Hippocampal formation (tissue), 2 donors: ENCODE results near the gene TWF1.
A peak's percentile ranks its signal among the peaks of the same experiment; 100 is the strongest.
"Not testable (repeated sequence)": the region's sequence is repeated elsewhere in the genome, so short reads cannot be mapped to it uniquely, and the experiment has no call there.

Source experiments
- DNase-seq, 2 donors: peaks; one replicate each; lab custom pipeline; 2025; lab: John Stamatoyannopoulos, UW

The TWF1 gene

GRCh38 chr12:43805860-43806736 lies at the start of gene TWF1:
Gene TWF1 (minus strand): TSS chr12:43806317. CDS start chr12:43806245, 72 bp downstream.
- DNase-seq = peak; percentile 78 to 88

DNA sequence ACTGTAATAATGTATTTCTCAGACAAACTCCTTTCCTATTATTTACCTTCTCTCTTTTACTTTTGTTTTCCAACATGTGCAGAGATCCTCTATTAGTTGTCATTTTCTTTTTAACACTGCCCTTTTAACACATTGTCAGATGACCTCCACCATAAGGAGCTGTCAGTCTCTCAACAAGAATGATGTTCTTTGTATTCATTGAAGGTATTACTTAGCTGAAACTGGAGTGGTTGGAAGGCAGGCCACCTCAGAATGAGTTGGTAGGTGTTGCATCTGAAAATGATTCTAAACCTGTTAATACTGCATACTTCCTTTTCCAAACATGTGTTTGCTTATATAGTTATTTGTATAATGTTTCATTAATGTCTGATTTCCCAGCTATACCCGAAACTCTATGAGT lies 46.6 kb upstream of the TWF1 start:
- DNase-seq = no peak

GRCh38 chr12:43848786-43849185 lies 42.7 kb upstream of the TWF1 start:
- no peak for DNase-seq

DNA sequence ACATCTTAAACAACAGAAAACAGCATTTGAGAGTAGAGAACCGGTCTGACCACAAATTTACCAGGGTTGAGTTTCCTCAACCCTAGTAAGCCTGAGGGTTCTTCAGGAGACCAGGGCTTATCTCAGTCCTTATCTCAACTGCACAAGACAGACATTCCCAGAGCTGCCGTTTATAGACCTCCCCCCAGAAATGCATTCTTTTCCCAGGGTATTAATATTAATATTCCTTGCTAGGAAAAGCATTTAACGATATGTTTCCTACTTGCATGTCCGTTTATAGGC lies 42.0 kb upstream of the TWF1 start:
- DNase-seq = no peak

DNA sequence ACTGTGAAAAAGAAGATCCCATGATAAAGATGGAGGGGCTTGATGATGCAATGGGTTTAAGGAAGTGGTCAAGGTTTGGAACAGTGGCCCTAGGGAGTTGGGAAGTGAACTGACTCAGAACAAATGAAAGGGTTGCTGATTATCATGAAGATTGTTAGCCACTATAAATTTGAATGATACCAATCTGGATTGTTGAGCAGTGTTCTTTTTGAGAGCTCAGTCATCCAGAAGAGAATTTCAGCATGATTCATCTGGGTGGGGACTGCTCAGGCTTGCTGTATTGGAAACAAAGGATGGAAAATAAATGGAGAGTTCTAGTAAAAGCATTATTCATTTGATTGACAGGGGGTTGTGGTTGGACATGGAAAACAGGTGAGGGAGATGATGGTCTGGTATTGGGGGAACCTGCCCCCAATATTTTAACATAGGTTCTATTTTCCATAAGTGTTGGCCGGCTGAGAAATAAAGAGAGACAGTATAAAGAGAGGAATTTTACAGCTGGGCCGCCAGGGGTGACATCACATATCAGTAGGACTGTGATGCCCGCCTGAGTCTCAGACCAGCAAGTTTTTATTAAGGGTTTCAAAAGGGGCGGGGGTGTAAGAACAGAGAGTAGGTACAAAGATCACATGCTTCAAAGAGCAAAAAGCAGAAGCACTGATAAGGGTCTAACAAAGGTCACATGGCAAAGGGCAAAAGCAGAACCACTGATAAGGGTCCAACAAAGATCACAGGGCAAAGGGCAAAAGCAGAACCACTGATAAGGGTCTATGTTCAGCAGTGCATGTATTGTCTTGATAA lies 41.5 kb upstream of the TWF1 start:
- DNase-seq = not testable (repeated sequence)

- DNase-seq = no peak
These were observed 36.1 kb upstream of the TWF1 start for GRCh38 chr12:43842259-43842658.

DNA sequence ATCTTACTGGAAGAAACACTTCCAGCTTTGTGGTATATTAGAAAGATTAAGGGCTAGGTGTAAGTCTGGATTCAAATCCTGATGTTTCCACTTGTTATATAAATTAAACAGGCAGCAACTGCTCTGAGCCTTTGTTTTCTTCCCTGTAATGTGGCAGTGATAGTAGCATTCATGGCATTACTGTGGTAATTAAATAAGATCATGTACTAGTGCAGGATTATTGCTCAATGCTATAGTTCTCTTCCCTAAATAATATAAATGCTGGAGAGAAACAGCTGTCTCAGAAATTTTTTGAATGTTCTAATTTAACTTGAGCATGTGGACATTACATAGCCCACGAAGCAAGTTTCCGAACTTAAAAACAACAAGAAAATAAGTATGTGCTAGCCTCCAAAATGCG lies 35.1 kb upstream of the TWF1 start:
- DNase-seq = no peak

DNA sequence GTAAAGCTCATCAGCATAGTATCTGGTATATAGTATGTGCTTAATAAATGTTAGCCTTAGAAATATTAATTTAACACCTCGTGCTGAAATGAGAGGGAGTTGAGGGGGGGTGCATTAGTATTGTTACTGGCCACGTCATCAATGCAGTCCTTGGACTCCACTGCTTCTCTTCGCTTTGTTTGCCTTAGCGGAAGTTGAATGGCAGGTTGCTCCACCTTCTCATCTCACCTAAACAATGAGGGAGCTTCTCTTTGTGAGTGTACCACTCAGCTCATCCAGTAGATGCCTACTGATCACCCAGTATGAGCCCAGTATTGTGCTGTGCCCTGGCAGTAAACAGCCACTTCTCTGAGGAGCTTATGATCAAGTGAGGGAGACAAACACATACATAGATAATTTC lies 34.2 kb upstream of the TWF1 start:
- DNase-seq = no peak

DNA sequence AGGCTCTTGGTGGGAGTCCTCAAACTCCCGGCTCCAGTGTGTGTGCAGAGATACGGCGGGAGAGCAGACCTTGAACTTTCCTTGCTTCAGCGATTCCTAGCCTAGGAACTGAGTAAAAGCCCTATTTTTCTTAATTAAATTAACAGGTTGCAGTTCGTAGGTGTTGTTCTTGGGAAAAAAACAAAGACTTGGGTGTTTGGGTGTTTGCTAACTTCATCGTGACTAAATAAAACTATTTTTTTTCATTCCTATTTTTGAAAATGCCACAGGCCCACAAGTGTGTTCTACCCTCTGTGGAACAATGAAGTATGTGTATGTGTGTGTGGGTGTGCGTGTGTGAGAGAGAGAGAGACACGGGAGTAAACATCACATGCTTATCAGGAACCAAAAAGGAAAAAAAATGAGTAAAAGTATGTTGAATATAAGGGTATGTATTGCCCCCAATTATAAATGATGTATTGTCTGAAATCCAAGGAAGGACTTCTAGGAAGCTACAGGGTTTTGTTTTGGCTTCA lies 30.4 kb upstream of the TWF1 start:
- peak in 1 of 2 donors; percentile 69 for DNase-seq

GRCh38 chr12:43835656-43836474 lies 29.7 kb upstream of the TWF1 start, which contains the start of gene TMEM117:
Gene TMEM117 (plus strand): TSS chr12:43836081.
- peak; percentile 67 to 69 for DNase-seq

- no peak for DNase-seq
These were observed 29.1 kb upstream of the TWF1 start for GRCh38 chr12:43835264-43835655.

GRCh38 chr12:43832463-43833168 lies 26.5 kb upstream of the TWF1 start:
- DNase-seq = no peak

DNA sequence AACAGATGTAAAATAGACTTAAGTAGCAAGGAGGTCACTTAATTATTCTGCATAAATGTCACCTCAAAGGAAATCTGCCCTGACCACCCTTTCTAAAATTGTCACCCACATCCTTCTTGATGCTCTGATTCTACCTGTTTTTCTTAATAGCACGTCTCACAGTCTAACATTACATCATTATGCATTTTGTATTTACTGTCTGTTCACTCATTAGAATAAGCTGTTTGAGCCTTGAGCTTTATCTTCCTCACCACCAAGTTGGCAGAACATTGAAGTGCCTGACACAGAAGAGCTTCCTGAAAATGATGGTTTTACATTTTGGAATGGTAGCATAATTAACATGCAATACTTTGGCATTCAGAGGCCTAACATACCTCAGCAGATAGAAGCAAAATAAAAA lies 21.0 kb upstream of the TWF1 start:
- no peak for DNase-seq

- no peak for DNase-seq
These were observed 20.6 kb upstream of the TWF1 start for GRCh38 chr12:43826681-43827080.

DNA sequence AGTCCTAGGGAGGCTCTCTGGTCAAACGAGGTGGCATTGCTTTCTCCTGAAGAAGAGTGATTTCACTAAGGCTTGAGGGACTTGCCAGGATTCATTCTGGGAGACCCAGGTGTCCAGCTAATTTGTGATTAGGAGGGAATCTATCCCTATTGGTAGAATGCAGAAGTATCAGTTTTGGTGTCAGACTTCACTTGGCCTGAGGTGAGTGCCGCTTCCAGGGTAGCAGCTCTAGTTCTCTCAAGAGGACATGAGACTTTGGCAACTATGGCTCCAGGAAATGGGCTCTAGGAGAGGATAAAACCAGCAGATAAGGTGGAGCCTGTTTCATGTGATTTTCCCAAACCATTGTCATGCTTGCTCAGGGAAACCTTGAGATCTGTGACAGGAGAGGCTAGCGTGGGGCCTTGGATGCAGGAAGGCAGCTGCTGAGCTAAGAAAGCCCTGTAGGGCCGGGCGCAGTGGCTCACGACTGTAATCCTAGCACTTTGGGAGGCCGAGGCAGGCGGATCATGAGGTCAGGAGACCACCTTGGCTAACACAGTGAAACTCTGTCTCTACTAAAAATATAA lies 18.2 kb upstream of the TWF1 start:
- DNase-seq = no peak

GRCh38 chr12:43816168-43816567 lies 10.1 kb upstream of the TWF1 start:
- DNase-seq = no peak

DNA sequence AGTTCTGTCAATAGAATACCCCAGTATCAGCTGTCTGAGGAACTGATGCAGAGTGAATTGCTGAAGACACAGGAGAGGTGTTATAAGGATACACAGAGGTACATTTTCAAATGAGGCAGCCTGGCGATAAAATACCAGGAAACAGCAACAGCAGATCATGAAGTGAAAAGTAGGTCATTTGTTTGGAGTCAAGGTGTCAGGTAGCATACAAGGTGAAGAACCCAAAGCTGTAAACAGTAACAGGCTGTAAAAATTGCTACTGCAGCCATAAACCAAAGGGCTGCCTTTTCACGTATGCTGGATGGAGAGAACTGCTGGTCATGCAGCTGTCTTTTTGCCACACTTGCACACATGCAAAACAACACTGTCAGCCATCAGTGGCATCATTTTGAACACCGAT lies 9.3 kb upstream of the TWF1 start:
- no peak for DNase-seq

GRCh38 chr12:43812926-43813325 lies 6.8 kb upstream of the TWF1 start:
- DNase-seq = no peak

GRCh38 chr12:43812057-43812456 lies 5.9 kb upstream of the TWF1 start:
- DNase-seq = no peak

DNA sequence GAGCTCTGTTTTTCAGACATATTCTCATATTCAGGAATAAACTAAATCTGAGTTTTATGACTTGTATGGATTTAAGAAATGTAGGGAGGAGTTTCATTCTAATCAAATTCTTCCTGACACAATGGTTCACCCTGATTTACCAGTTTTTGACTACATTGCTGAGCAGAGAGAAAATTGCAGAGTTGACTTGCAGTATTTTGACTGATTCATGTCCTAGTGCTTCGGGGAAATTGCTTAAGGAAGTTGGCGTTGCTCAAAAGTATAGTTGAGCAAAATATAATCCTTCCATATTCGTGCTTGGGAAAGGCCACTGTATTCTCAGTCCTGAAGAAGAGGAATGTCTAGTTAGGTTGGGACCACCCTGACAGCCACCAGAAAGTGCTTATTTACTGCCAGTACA lies 1.3 kb upstream of the TWF1 start:
- no peak for DNase-seq

DNA sequence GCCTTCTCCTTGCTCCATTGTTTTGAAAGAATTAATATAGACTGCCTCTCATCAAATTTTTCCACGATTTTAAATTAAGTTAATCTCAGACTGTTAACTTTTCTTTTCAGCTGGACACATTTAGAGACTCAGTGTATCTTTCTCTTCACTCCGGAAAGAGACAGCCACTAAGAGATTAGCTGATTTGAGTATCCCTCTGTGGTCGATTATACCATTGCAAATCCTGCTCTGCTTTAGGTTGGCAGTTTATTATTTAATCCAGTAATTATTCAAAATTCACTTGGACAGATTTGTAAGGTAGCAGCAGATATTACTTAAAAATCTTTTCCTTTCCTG lies 588 bp upstream of the TWF1 start:
- no peak for DNase-seq
